Activated naive CD4-positive, alpha-beta T cell treated with anti-CD3 and anti-CD28 coated beads for 36 hours (primary cell): Measurements from ENCODE around the gene HEATR5B. TPM values are rescaled to one million over a fixed set of nuclear protein-coding genes. Genes with fewer than 3 reads are reported as not detected.

Source experiments
- CTCF ChIA-PET: fragments of 350-600 bp; sonication (Branson Sonifier 250); formaldehyde crosslinking; loops from one replicate; lab custom pipeline; 2021; ENCODE audit warnings: antibody characterized with exemption; lab: Charles Lee
- DNase-seq: peaks from one replicate; pipeline ENCODE4 v3.0.0-alpha.2; 2020
- H3K27ac Mint-ChIP-seq: one replicate; pipeline ENCODE4 v1.8.0; 2021; ENCODE audit warnings: mild to moderate bottlenecking, mixed read lengths
- H3K27me3 Mint-ChIP-seq: one replicate; pipeline ENCODE4 v1.8.0; 2021; ENCODE audit warnings: low read depth, mixed read lengths
- H3K36me3 Mint-ChIP-seq: one replicate; pipeline ENCODE4 v1.8.0; 2021; ENCODE audit warnings: low read depth, mixed read lengths
- H3K4me1 Mint-ChIP-seq: one replicate; pipeline ENCODE4 v1.8.0; 2021; ENCODE audit warnings: low read depth, mixed read lengths
- H3K4me3 Mint-ChIP-seq: one replicate; pipeline ENCODE4 v1.8.0; 2021; ENCODE audit warnings: mild to moderate bottlenecking, moderate library complexity, mixed read lengths
- H3K9me3 Mint-ChIP-seq: one replicate; pipeline ENCODE4 v1.8.0; 2021; ENCODE audit warnings: mixed read lengths
- intact Hi-C: fragments of 100-400 bp; cut with micrococcal nuclease; formaldehyde crosslinking; loops from one replicate; pipeline ENCODE4 v1.15.1; 2023
- total RNA-seq, 2 experiments: library from RNA; stranded (reverse); gene quantifications; one replicate each; pipeline ENCODE4 v1.2.3, GENCODE V29; 2021

HEATR5B gene
- total RNA-seq, 2 experiments from 2014 or later, result 15.5 to 15.8 TPM

GRCh38 chr2:37098416-37099118 lies 14.4 kb upstream of the HEATR5B start:
- DNase-seq, result no peak
- CTCF ChIA-PET, result no interaction called here
- peak overlapping the region; percentile 18 for H3K27ac Mint-ChIP-seq
- H3K36me3 Mint-ChIP-seq, result peaks cover 18% of the 10 kb centered on the region
- intact Hi-C loops, result no loop called here
- no peaks in the 10 kb centered on the region for H3K27me3 Mint-ChIP-seq
- H3K4me3 Mint-ChIP-seq, result no peak overlapping the region
- H3K9me3 Mint-ChIP-seq, result no peaks in the 10 kb centered on the region
- no peaks in the 10 kb centered on the region for H3K4me1 Mint-ChIP-seq

- DNase-seq, result no peak
- Mint-ChIP-seq H3K27me3 (no peaks in the 10 kb centered on the region), H3K36me3 (peaks cover 25% of the 10 kb centered on the region), H3K4me3 (no peak overlapping the region), H3K27ac (peak overlapping the region; percentile 74), H3K4me1 (no peaks in the 10 kb centered on the region), H3K9me3 (no peaks in the 10 kb centered on the region)
- CTCF ChIA-PET, result interaction anchor here (1.4 kb wide), 1 partner anchor 10 kb away, joined by 3 read pairs; no protein-coding TSS in a partner anchor
- intact Hi-C loops, result no loop called here
Observed at GRCh38 chr2:37096568-37096967, 12.4 kb upstream of the HEATR5B start.

- Mint-ChIP-seq H3K4me1 (no peaks in the 10 kb centered on the region), H3K27me3 (no peaks in the 10 kb centered on the region), H3K9me3 (no peaks in the 10 kb centered on the region), H3K27ac (no peak overlapping the region), H3K36me3 (peaks cover 23% of the 10 kb centered on the region), H3K4me3 (no peak overlapping the region)
- intact Hi-C loops, result no loop called here
- CTCF ChIA-PET, result no interaction called here
- no peak for DNase-seq
Observed at GRCh38 chr2:37091873-37092272, 7.7 kb upstream of the HEATR5B start.

- DNase-seq, result no peak
- peaks cover 19% of the 10 kb centered on the region for H3K36me3 Mint-ChIP-seq
Observed at GRCh38 chr2:37090019-37090477, 5.9 kb upstream of the HEATR5B start.

GRCh38 chr2:37085731-37086147 lies 1.6 kb upstream of the HEATR5B start:
- intact Hi-C loops, result loop anchor here (2.0 kb wide), 1 partner anchor 239 kb away; the partner anchor contains the start of gene PRKD3
- peak overlapping the region; percentile 13 for H3K27ac Mint-ChIP-seq
- no peaks in the 10 kb centered on the region for H3K27me3 Mint-ChIP-seq
- H3K9me3 Mint-ChIP-seq, result no peaks in the 10 kb centered on the region
- CTCF ChIA-PET, result interaction anchor here (0.7 to 1.5 kb wide), 2 partner anchors 18 to 82 kb away, joined by 3 to 4 read pairs; no protein-coding TSS in a partner anchor
- DNase-seq, result no peak
- peaks cover 13% of the 10 kb centered on the region for H3K36me3 Mint-ChIP-seq
- H3K4me1 Mint-ChIP-seq, result peaks cover 13% of the 10 kb centered on the region
- no peak overlapping the region for H3K4me3 Mint-ChIP-seq

More at GRCh38 chr2:37090019-37090477, 5.9 kb upstream of the HEATR5B start:
- Mint-ChIP-seq H3K27ac (no peak overlapping the region), H3K9me3 (no peaks in the 10 kb centered on the region), H3K4me3 (no peak overlapping the region), H3K4me1 (no peaks in the 10 kb centered on the region), H3K27me3 (no peaks in the 10 kb centered on the region)
- CTCF ChIA-PET, result no interaction called here
- intact Hi-C loops, result no loop called here

GRCh38 chr2:37084797-37085196 lies 625 bp upstream of the HEATR5B start:
- Mint-ChIP-seq H3K4me3 (no peak overlapping the region), H3K4me1 (peaks cover 22% of the 10 kb centered on the region), H3K27me3 (no peaks in the 10 kb centered on the region), H3K36me3 (peaks cover 21% of the 10 kb centered on the region), H3K9me3 (no peaks in the 10 kb centered on the region), H3K27ac (no peak overlapping the region)
- intact Hi-C loops, result loop anchor here (1.0 to 5.0 kb wide), 8 partner anchors 73 to 588 kb away; partner anchors contain the start of genes CDC42EP3, CEBPZ, CEBPZOS and NDUFAF7
- DNase-seq, result no peak
- CTCF ChIA-PET, result interaction anchor here (1.5 kb wide), 1 partner anchor 83 kb away, joined by 4 read pairs; no protein-coding TSS in a partner anchor

- Mint-ChIP-seq H3K4me3 (peak overlapping the region; percentile 32), H3K9me3 (no peaks in the 10 kb centered on the region), H3K4me1 (peaks cover 40% of the 10 kb centered on the region), H3K27ac (peak overlapping the region; percentile 67), H3K27me3 (no peaks in the 10 kb centered on the region), H3K36me3 (peaks cover 16% of the 10 kb centered on the region)
- CTCF ChIA-PET, result no interaction called here
- intact Hi-C loops, result loop anchor here (5.0 kb wide), 3 partner anchors 73 to 592 kb away; partner anchors contain the start of gene CDC42EP3
- DNase-seq, result no peak
Observed at GRCh38 chr2:37080689-37081088, 3.5 kb downstream of the HEATR5B start.

GRCh38 chr2:37080266-37080665 lies 3.9 kb downstream of the HEATR5B start:
- intact Hi-C loops, result loop anchor here (5.0 kb wide), 3 partner anchors 73 to 592 kb away; partner anchors contain the start of gene CDC42EP3
- peaks cover 40% of the 10 kb centered on the region for H3K4me1 Mint-ChIP-seq
- peak overlapping the region; percentile 22 for H3K4me3 Mint-ChIP-seq
- DNase-seq, result no peak
- no peaks in the 10 kb centered on the region for H3K9me3 Mint-ChIP-seq
- no peaks in the 10 kb centered on the region for H3K27me3 Mint-ChIP-seq
- H3K27ac Mint-ChIP-seq, result peak overlapping the region; percentile 67
- CTCF ChIA-PET, result no interaction called here
- H3K36me3 Mint-ChIP-seq, result peaks cover 18% of the 10 kb centered on the region

- no peaks in the 10 kb centered on the region for H3K9me3 Mint-ChIP-seq
- CTCF ChIA-PET, result interaction anchor here (0.6 kb wide), 1 partner anchor 45 kb away, joined by 3 read pairs; no protein-coding TSS in a partner anchor
Observed at GRCh38 chr2:37070931-37071330, 13.2 kb downstream of the HEATR5B start.

GRCh38 chr2:37068686-37069085 lies 15.5 kb downstream of the HEATR5B start:
- no peaks in the 10 kb centered on the region for H3K27me3 Mint-ChIP-seq
- DNase-seq, result no peak
- H3K4me3 Mint-ChIP-seq, result no peak overlapping the region
- intact Hi-C loops, result no loop called here
- CTCF ChIA-PET, result no interaction called here
- no peak overlapping the region for H3K27ac Mint-ChIP-seq
- H3K9me3 Mint-ChIP-seq, result no peaks in the 10 kb centered on the region
- peaks cover 14% of the 10 kb centered on the region for H3K4me1 Mint-ChIP-seq
- peaks cover 20% of the 10 kb centered on the region for H3K36me3 Mint-ChIP-seq

More at GRCh38 chr2:37070931-37071330, 13.2 kb downstream of the HEATR5B start:
- intact Hi-C loops, result no loop called here
- H3K27me3 Mint-ChIP-seq, result no peaks in the 10 kb centered on the region
- peaks cover 22% of the 10 kb centered on the region for H3K4me1 Mint-ChIP-seq
- H3K36me3 Mint-ChIP-seq, result peaks cover 30% of the 10 kb centered on the region
- no peak overlapping the region for H3K4me3 Mint-ChIP-seq
- no peak for DNase-seq
- H3K27ac Mint-ChIP-seq, result no peak overlapping the region

GRCh38 chr2:37061776-37062175 lies 22.4 kb downstream of the HEATR5B start:
- Mint-ChIP-seq H3K27me3 (no peaks in the 10 kb centered on the region), H3K36me3 (peaks cover 20% of the 10 kb centered on the region), H3K9me3 (no peaks in the 10 kb centered on the region), H3K27ac (no peak overlapping the region), H3K4me3 (no peak overlapping the region), H3K4me1 (peaks cover 8% of the 10 kb centered on the region)
- CTCF ChIA-PET, result no interaction called here
- no peak for DNase-seq
- intact Hi-C loops, result no loop called here

GRCh38 chr2:37061013-37061711 lies 23.0 kb downstream of the HEATR5B start:
- H3K9me3 Mint-ChIP-seq, result no peaks in the 10 kb centered on the region
- no peak overlapping the region for H3K4me3 Mint-ChIP-seq
- DNase-seq, result no peak
- peaks cover 20% of the 10 kb centered on the region for H3K36me3 Mint-ChIP-seq
- CTCF ChIA-PET, result no interaction called here
- no peaks in the 10 kb centered on the region for H3K27me3 Mint-ChIP-seq
- H3K4me1 Mint-ChIP-seq, result peaks cover 8% of the 10 kb centered on the region
- no peak overlapping the region for H3K27ac Mint-ChIP-seq
- intact Hi-C loops, result no loop called here
